WTC11 (cell line): ENCODE data around the gene AP1G2. TPM values are rescaled to one million over a fixed set of nuclear protein-coding genes. Genes with fewer than 3 reads are reported as not detected.
"Not testable (repeated sequence)": the region's sequence is repeated elsewhere in the genome, so short reads cannot be mapped to it uniquely, and the experiment has no call there.

ENCODE experiments used
- ATAC-seq: fragments of 200-7000 bp; cut with Tn5 transposase; 2 replicates; pipeline ENCODE4 v1.10.0; 2021; ENCODE audit warnings: mild to moderate bottlenecking, moderate library complexity
- CTCF ChIA-PET: fragments of 300-600 bp; sonication (Branson Sonifier 250); formaldehyde crosslinking; loops from one replicate; lab custom pipeline; 2021; ENCODE audit warnings: antibody characterized with exemption; lab: Charles Lee
- POLR2A ChIA-PET: fragments of 350-600 bp; sonication (Branson Sonifier 250); formaldehyde crosslinking; loops from one replicate; lab custom pipeline; 2021; ENCODE audit warnings: antibody characterized with exemption; lab: Charles Lee
- DNase-seq: peaks from one replicate; pipeline ENCODE4 v3.0.0; 2021; ENCODE audit warnings: low spot score
- H3K27ac Mint-ChIP-seq: 2 replicates; pipeline ENCODE4 v1.8.0; 2021; ENCODE audit warnings: mixed read lengths
- H3K27me3 Mint-ChIP-seq: 2 replicates; pipeline ENCODE4 v1.8.0; 2021; ENCODE audit warnings: low read depth, mild to moderate bottlenecking, moderate library complexity, mixed read lengths
- H3K36me3 Mint-ChIP-seq: 2 replicates; pipeline ENCODE4 v1.8.0; 2021; ENCODE audit warnings: mixed read lengths
- H3K4me1 Mint-ChIP-seq: 2 replicates; pipeline ENCODE4 v1.8.0; 2022; ENCODE audit warnings: mixed read lengths
- H3K4me3 Mint-ChIP-seq: 2 replicates; pipeline ENCODE4 v1.8.0; 2021; ENCODE audit warnings: mild to moderate bottlenecking, moderate library complexity, mixed read lengths
- H3K9me3 Mint-ChIP-seq: 2 replicates; pipeline ENCODE4 v1.8.0; 2021; ENCODE audit warnings: mixed read lengths
- CBFB ChIP-seq: sonication (generic); formaldehyde crosslinking; IDR thresholded peaks from 2 replicates; pipeline ENCODE4 v1.8.1; 2022; ENCODE audit warnings: mild to moderate bottlenecking, low read depth, missing genetic modification reagents
- CREB1 ChIP-seq: sonication (generic); formaldehyde crosslinking; IDR thresholded peaks from 2 replicates; pipeline ENCODE4 v1.8.0; 2023; ENCODE audit warnings: mild to moderate bottlenecking, missing genetic modification reagents
- ELF4 ChIP-seq: sonication (generic); formaldehyde crosslinking; IDR thresholded peaks from 2 replicates; pipeline ENCODE4 v1.8.1; 2022; ENCODE audit warnings: low read depth, mild to moderate bottlenecking, moderate library complexity, missing genetic modification reagents
- IRF2 ChIP-seq: sonication (generic); formaldehyde crosslinking; IDR thresholded peaks from 2 replicates; pipeline ENCODE4 v1.8.0; 2022; ENCODE audit warnings: low read depth, missing genetic modification reagents, borderline replicate concordance
- JUN ChIP-seq: sonication (generic); formaldehyde crosslinking; IDR thresholded peaks from 2 replicates; pipeline ENCODE4 v1.8.0; 2023; ENCODE audit warnings: mild to moderate bottlenecking, missing genetic modification reagents
- KAT7 ChIP-seq: sonication (generic); formaldehyde crosslinking; IDR thresholded peaks from 2 replicates; pipeline ENCODE4 v1.8.1; 2023; ENCODE audit warnings: missing genetic modification reagents, mild to moderate bottlenecking, borderline replicate concordance
- MYBL2 ChIP-seq: sonication (generic); formaldehyde crosslinking; IDR thresholded peaks from 2 replicates; pipeline ENCODE4 v1.8.1; 2023; ENCODE audit warnings: mild to moderate bottlenecking, moderate library complexity, missing genetic modification reagents
- NFATC4 ChIP-seq: fragments of 250-450 bp; sonication (Bioruptor Pico); IDR thresholded peaks from 2 replicates; pipeline ENCODE4 v1.9.0; 2021; ENCODE audit warnings: mild to moderate bottlenecking
- NR2C2 ChIP-seq: sonication (generic); formaldehyde crosslinking; IDR thresholded peaks from 2 replicates; pipeline ENCODE4 v1.8.0; 2022; ENCODE audit warnings: mild to moderate bottlenecking, missing genetic modification reagents
- RORB ChIP-seq: fragments of 250-450 bp; sonication (Bioruptor Pico); IDR thresholded peaks from 2 replicates; pipeline ENCODE4 v1.9.0; 2021; ENCODE audit warnings: mild to moderate bottlenecking
- SOX15 ChIP-seq: fragments of 250-450 bp; sonication (Bioruptor Pico); IDR thresholded peaks from 2 replicates; pipeline ENCODE4 v1.9.0; 2021; ENCODE audit warnings: mild to moderate bottlenecking
- SP1 ChIP-seq: sonication (generic); formaldehyde crosslinking; conservative IDR thresholded peaks from 2 replicates; pipeline ENCODE4 v1.8.1; 2022; ENCODE audit warnings: missing genetic modification reagents
- TEAD4 ChIP-seq: sonication (generic); formaldehyde crosslinking; IDR thresholded peaks from 2 replicates; pipeline ENCODE4 v1.8.0; 2022; ENCODE audit warnings: mild to moderate bottlenecking, missing genetic modification reagents
- TP53 ChIP-seq: sonication (generic); formaldehyde crosslinking; IDR thresholded peaks from 2 replicates; pipeline ENCODE4 v1.8.1; 2023; ENCODE audit warnings: mild to moderate bottlenecking, missing genetic modification reagents
- ZBTB21 ChIP-seq: sonication (generic); formaldehyde crosslinking; IDR thresholded peaks from 2 replicates; pipeline ENCODE4 v1.8.1; 2023; ENCODE audit warnings: mild to moderate bottlenecking, missing genetic modification reagents, borderline replicate concordance
- ZNF416 ChIP-seq: fragments of 250-450 bp; sonication (Bioruptor Pico); IDR thresholded peaks from 2 replicates; pipeline ENCODE4 v1.9.0; 2021; ENCODE audit warnings: mild to moderate bottlenecking, inconsistent platforms
- ZNF671 ChIP-seq: fragments of 250-450 bp; sonication (Bioruptor Pico); IDR thresholded peaks from 2 replicates; pipeline ENCODE4 v1.8.0; 2021; ENCODE audit warnings: mild to moderate bottlenecking
- total RNA-seq: library from RNA; stranded (reverse); gene quantifications from 3 replicates; pipeline ENCODE4 v1.2.3, GENCODE V29; 2021
- TF ChIP-seq, protein P1 (sequence below): sonication (generic); formaldehyde crosslinking; IDR thresholded peaks from 2 replicates; pipeline ENCODE4 v1.8.1; 2023; ENCODE audit warnings: mild to moderate bottlenecking, missing genetic modification reagents, moderate library complexity
- TF ChIP-seq, protein P2 (sequence below): sonication (generic); formaldehyde crosslinking; IDR thresholded peaks from 2 replicates; pipeline ENCODE4 v1.8.1; 2023; ENCODE audit warnings: mild to moderate bottlenecking, missing genetic modification reagents
- TF ChIP-seq, protein P3 (sequence below): sonication (generic); formaldehyde crosslinking; IDR thresholded peaks from 2 replicates; pipeline ENCODE4 v1.8.1; 2022; ENCODE audit warnings: missing genetic modification reagents, borderline replicate concordance
- TF ChIP-seq, protein P4 (sequence below): sonication (generic); formaldehyde crosslinking; IDR thresholded peaks from 2 replicates; pipeline ENCODE4 v1.8.0; 2022; ENCODE audit warnings: mild to moderate bottlenecking, missing genetic modification reagents
- TF ChIP-seq, protein P5 (sequence below): fragments of 250-450 bp; sonication (Bioruptor Pico); IDR thresholded peaks from 2 replicates; pipeline ENCODE4 v1.8.0; 2021; ENCODE audit warnings: mild to moderate bottlenecking

Gene AP1G2
- total RNA-seq, 1 experiment from 2014 or later = 122 TPM

DNA sequence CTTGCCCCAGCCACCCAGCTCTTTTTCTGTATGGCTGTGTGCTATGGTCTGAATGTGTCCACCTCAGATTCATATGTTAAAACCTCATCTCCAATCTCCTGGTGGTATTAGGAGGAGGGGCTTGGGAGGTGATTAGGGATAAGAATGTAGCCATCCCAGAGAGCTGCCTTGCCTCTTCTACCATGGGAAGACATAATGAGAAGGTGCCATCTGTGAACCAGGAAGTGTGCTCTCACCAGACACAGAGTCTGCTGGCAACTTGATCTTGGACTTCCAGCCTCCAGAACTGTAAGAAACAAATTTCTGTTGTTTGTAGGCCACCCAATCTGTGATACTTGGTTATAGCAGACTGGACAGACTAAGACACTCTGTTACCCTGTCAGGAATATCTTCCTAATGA lies 33.8 kb upstream of the AP1G2 start:
- ChIA-PET POLR2A (no interaction called here), CTCF (interaction anchor here (1.5 kb wide), 1 partner anchor 13 kb away, joined by 8 read pairs; no protein-coding TSS in a partner anchor)
- ATAC-seq (no peak), DNase-seq (no peak)
- Mint-ChIP-seq H3K4me3 (no peak overlapping the region), H3K36me3 (no peaks in the 10 kb centered on the region), H3K4me1 (no peaks in the 10 kb centered on the region), H3K9me3 (0 out of 2 replicates have a peak, but pooled peaks cover 3% of the 10 kb centered on the region), H3K27me3 (peaks cover 5% of the 10 kb centered on the region), H3K27ac (no peak overlapping the region)
- TF ChIP-seq ZNF416 (CRISPR knock-in tag) (no peak), MYBL2 (CRISPR knock-in tag) (no peak), KAT7 (CRISPR knock-in tag) (no peak), CBFB (CRISPR knock-in tag) (no peak)
- TF ChIP-seq, protein P1, sequence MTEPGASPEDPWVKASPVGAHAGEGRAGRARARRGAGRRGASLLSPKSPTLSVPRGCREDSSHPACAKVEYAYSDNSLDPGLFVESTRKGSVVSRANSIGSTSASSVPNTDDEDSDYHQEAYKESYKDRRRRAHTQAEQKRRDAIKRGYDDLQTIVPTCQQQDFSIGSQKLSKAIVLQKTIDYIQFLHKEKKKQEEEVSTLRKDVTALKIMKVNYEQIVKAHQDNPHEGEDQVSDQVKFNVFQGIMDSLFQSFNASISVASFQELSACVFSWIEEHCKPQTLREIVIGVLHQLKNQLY (CRISPR knock-in tag) = no peak

DNA sequence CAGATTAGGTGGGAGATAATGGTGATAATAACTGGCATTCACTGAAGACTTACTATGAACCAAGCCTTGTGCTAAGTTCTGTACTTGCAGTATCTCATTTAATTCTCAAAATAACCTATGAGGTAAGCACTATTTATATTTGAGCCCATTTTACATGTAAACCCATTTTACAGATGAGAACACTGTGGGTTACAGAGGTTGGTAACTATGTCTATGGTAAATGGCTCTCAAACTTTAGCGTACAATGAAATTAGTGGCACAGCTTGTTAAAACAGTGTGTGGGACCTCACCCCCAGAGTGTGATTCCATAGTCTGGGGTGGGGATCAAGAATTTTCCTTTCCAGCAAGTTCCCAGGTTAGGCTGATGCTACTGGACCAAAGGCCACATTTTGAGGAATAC lies 33.2 kb upstream of the AP1G2 start:
- CTCF ChIA-PET = interaction anchor here (1.5 kb wide), 1 partner anchor 12 kb away, joined by 8 read pairs; no protein-coding TSS in a partner anchor
- Mint-ChIP-seq H3K27me3 (peaks cover 3% of the 10 kb centered on the region; the same call in 1 of the 2 replicates), H3K4me1 (no peaks in the 10 kb centered on the region), H3K36me3 (no peaks in the 10 kb centered on the region)
- POLR2A ChIA-PET = no interaction called here
- TF ChIP-seq JUN (CRISPR knock-in tag) = no peak
- TF ChIP-seq, all 79 proteins: peak for 0
- ATAC-seq (no peak), DNase-seq (no peak)
- Mint-ChIP-seq H3K4me3 (no peak overlapping the region), H3K9me3 (0 out of 2 replicates have a peak, but pooled peaks cover 3% of the 10 kb centered on the region), H3K27ac (no peak overlapping the region)

DNA sequence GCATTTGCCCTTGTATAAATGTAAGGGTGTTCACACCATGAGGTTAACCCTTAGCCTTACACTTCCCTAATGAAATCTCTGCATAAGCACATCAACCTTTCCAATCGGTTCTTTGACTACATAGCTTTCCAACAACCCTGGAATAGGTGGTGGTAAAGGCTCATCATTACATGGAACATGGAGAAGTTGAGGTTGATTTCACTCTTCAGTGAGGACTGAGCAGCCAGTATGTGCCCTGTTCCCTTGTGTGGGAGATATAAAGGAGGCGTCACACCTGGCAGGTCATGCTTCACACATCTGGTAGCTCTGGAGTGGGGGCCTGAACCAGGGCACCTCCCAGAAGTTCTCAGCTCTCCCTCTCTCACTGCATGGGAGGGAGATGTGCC lies 32.7 kb upstream of the AP1G2 start:
- H3K4me3 Mint-ChIP-seq = no peak overlapping the region
- ChIA-PET POLR2A (no interaction called here), CTCF (interaction anchor here (1.5 kb wide), 1 partner anchor 12 kb away, joined by 8 read pairs; no protein-coding TSS in a partner anchor)
- H3K27ac Mint-ChIP-seq = no peak overlapping the region
- no peak for ATAC-seq
- 0 out of 2 replicates have a peak, but pooled peaks cover 3% of the 10 kb centered on the region for H3K9me3 Mint-ChIP-seq
- no peaks in the 10 kb centered on the region for H3K4me1 Mint-ChIP-seq
- H3K36me3 Mint-ChIP-seq = no peaks in the 10 kb centered on the region
- DNase-seq = no peak
- peaks cover 3% of the 10 kb centered on the region; the same call in 1 of the 2 replicates for H3K27me3 Mint-ChIP-seq
- TF ChIP-seq, protein P2, sequence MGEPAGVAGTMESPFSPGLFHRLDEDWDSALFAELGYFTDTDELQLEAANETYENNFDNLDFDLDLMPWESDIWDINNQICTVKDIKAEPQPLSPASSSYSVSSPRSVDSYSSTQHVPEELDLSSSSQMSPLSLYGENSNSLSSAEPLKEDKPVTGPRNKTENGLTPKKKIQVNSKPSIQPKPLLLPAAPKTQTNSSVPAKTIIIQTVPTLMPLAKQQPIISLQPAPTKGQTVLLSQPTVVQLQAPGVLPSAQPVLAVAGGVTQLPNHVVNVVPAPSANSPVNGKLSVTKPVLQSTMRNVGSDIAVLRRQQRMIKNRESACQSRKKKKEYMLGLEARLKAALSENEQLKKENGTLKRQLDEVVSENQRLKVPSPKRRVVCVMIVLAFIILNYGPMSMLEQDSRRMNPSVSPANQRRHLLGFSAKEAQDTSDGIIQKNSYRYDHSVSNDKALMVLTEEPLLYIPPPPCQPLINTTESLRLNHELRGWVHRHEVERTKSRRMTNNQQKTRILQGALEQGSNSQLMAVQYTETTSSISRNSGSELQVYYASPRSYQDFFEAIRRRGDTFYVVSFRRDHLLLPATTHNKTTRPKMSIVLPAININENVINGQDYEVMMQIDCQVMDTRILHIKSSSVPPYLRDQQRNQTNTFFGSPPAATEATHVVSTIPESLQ = no peak
- no peak for TF ChIP-seq ELF4 (CRISPR knock-in tag)
- TF ChIP-seq ZBTB21 (CRISPR knock-in tag) = no peak
- TF ChIP-seq TP53 (CRISPR knock-in tag) = no peak
- TF ChIP-seq, protein P3, sequence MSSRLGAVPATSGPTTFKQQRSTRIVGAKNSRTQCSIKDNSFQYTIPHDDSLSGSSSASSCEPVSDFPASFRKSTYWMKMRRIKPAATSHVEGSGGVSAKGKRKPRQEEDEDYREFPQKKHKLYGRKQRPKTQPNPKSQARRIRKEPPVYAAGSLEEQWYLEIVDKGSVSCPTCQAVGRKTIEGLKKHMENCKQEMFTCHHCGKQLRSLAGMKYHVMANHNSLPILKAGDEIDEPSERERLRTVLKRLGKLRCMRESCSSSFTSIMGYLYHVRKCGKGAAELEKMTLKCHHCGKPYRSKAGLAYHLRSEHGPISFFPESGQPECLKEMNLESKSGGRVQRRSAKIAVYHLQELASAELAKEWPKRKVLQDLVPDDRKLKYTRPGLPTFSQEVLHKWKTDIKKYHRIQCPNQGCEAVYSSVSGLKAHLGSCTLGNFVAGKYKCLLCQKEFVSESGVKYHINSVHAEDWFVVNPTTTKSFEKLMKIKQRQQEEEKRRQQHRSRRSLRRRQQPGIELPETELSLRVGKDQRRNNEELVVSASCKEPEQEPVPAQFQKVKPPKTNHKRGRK (CRISPR knock-in tag) = no peak
- TF ChIP-seq CREB1 (CRISPR knock-in tag) = no peak
- TF ChIP-seq SP1 (CRISPR knock-in tag) = no peak
- TF ChIP-seq SOX15 = no peak
- TF ChIP-seq ZNF671 = no peak
- no peak for TF ChIP-seq RORB (CRISPR knock-in tag)
- TF ChIP-seq, protein P4, sequence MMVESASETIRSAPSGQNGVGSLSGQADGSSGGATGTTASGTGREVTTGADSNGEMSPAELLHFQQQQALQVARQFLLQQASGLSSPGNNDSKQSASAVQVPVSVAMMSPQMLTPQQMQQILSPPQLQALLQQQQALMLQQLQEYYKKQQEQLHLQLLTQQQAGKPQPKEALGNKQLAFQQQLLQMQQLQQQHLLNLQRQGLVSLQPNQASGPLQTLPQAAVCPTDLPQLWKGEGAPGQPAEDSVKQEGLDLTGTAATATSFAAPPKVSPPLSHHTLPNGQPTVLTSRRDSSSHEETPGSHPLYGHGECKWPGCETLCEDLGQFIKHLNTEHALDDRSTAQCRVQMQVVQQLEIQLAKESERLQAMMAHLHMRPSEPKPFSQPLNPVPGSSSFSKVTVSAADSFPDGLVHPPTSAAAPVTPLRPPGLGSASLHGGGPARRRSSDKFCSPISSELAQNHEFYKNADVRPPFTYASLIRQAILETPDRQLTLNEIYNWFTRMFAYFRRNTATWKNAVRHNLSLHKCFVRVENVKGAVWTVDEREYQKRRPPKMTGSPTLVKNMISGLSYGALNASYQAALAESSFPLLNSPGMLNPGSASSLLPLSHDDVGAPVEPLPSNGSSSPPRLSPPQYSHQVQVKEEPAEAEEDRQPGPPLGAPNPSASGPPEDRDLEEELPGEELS (CRISPR knock-in tag) = no peak
- no peak for TF ChIP-seq NR2C2 (CRISPR knock-in tag)
- no peak for TF ChIP-seq KAT7 (CRISPR knock-in tag)
- no peak for TF ChIP-seq TEAD4 (CRISPR knock-in tag)
- no peak for TF ChIP-seq NFATC4 (CRISPR knock-in tag)
- TF ChIP-seq IRF2 (CRISPR knock-in tag) = no peak
- TF ChIP-seq, protein P5, sequence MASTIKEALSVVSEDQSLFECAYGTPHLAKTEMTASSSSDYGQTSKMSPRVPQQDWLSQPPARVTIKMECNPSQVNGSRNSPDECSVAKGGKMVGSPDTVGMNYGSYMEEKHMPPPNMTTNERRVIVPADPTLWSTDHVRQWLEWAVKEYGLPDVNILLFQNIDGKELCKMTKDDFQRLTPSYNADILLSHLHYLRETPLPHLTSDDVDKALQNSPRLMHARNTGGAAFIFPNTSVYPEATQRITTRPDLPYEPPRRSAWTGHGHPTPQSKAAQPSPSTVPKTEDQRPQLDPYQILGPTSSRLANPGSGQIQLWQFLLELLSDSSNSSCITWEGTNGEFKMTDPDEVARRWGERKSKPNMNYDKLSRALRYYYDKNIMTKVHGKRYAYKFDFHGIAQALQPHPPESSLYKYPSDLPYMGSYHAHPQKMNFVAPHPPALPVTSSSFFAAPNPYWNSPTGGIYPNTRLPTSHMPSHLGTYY (CRISPR knock-in tag) = no peak
- no peak for TF ChIP-seq ZNF416 (CRISPR knock-in tag)

DNA sequence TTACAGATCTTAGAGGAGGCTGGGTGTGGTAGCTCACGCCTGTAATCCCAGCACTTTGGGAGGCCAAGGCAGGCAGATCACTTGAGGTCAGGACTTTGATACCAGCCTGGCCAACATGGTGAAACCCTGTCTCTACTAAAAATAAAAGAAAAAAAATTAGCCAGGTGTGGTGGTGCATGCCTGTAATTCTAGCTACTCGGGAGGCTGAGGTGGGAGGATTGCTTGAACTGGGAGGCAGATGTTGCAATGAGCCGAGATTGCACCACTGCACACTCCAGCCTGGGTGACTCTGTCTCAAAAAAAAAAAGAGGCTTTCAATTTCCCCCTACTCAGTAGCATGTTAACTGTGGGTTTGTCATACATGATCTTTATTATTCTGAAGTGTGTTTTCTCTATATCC lies 26.6 kb upstream of the AP1G2 start:
- not testable (repeated sequence) for H3K27ac Mint-ChIP-seq, ATAC-seq, H3K4me3 Mint-ChIP-seq, DNase-seq, H3K27me3 Mint-ChIP-seq, H3K9me3 Mint-ChIP-seq, H3K36me3 Mint-ChIP-seq
- H3K4me1 Mint-ChIP-seq = peaks cover 12% of the 10 kb centered on the region
- ChIA-PET POLR2A (interaction anchor here (0.7 kb wide), 1 partner anchor 22 kb away, joined by 3 read pairs; no protein-coding TSS in a partner anchor), CTCF (interaction anchor here (1.4 kb wide), 1 partner anchor 38 kb away, joined by 10 read pairs; no protein-coding TSS in a partner anchor)
